HG03066 (cell line): ENCODE results near the gene HMCN2.
"Not testable (repeated sequence)": the region's sequence is repeated elsewhere in the genome, so short reads cannot be mapped to it uniquely, and the experiment has no call there.

ENCODE experiments used
- ATAC-seq: cut with Tn5 transposase; IDR thresholded peaks from one replicate; pipeline ENCODE4 v1.9.1; 2021; ENCODE audit warnings: low read depth; ENCODE audit not compliant: unreplicated experiment

Gene HMCN2

DNA sequence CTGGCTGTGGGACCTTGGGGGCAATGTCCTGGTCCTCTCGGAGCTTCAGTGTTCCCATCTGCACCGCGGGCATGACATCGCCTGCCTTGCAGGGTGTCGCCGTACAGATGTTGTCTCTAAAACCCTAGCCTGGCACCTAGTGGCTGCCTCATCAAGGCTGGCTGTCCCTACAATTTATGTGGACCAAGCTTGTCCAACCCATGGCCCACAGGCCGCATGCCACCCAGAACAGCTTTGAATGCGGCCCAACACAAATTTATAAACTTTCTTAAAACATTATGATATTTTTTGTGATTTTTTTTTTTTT is 160.9 kb downstream of the HMCN2 start:
- no peak for ATAC-seq

- ATAC-seq, result no peak
Observed at GRCh38 chr9:130426883-130427282, 161.3 kb downstream of the HMCN2 start.

DNA sequence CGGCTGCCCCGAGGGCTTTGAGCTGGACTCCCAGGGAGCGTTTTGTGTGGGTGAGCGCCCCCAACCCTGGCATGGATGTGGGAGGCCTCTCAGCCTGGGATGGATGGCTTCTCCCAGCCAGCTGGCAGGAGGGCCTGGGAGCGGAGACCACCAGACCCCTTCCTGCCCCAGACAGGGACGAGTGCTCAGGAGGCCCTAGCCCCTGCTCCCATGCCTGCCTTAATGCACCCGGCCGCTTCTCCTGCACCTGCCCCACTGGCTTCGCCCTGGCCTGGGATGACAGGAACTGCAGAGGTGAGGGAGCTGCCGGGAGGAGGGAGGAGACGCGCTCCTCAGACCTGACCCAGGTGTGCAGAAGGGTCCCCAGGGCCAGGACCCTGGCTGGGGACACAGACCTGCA is 161.8 kb downstream of the HMCN2 start:
- ATAC-seq, result no peak

GRCh38 chr9:130428086-130428665 is 162.6 kb downstream of the HMCN2 start:
- no peak for ATAC-seq

- ATAC-seq, result no peak
Observed at GRCh38 chr9:130429381-130429780, 163.8 kb downstream of the HMCN2 start.

GRCh38 chr9:130429831-130430230 is 164.3 kb downstream of the HMCN2 start:
- ATAC-seq, result no peak

DNA sequence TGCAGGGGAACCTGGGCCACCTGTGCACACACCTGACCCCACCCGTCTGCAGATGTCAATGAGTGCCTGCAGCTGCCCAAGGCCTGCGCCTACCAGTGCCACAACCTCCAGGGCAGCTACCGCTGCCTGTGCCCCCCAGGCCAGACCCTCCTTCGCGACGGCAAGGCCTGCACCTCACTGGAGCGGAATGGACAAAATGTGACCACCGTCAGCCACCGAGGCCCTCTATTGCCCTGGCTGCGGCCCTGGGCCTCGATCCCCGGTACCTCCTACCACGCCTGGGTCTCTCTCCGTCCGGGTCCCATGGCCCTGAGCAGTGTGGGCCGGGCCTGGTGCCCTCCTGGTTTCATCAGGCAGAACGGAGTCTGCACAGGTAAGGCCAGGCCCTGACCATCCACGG is 164.7 kb downstream of the HMCN2 start:
- no peak for ATAC-seq

DNA sequence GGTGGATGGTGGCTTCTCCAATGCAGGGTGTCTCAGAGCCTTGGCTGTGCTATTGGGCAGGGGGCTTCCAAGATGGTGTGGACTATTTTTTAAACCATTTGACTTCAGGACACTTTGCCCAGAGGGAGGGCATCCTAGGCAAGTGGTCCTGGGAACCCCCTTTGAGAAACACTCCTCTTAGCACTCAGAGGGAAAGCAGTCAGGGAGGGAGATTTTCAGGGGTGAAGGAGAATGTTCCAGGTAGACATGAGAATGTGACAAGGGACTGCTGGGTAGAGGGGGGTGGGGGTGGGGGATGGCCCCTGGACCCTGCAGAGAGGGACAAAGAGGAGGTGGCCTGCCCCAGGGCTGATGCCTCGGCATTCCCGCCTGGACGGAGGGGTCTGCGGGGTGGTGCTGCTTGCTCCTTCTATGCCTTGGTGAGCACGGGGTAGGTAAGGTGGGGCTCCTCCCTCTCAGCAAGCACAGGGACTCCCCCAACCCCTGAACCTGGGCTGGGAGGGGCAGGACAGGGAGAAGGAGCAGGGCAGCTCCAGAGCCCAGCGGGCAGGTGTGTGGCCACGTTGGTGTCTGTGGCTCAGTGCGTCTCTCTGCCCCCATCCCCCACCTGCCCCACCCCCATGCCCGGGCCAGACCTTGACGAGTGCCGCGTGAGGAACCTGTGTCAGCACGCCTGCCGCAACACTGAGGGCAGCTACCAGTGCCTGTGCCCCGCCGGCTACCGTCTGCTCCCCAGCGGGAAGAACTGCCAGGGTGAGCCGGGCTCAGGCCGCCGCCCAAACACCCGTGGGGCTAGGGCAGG is 165.4 kb downstream of the HMCN2 start:
- ATAC-seq, result no peak

GRCh38 chr9:130431536-130432303 is 166.2 kb downstream of the HMCN2 start:
- ATAC-seq, result no peak

- no peak for ATAC-seq
Observed at GRCh38 chr9:130432362-130432761, 166.8 kb downstream of the HMCN2 start.

DNA sequence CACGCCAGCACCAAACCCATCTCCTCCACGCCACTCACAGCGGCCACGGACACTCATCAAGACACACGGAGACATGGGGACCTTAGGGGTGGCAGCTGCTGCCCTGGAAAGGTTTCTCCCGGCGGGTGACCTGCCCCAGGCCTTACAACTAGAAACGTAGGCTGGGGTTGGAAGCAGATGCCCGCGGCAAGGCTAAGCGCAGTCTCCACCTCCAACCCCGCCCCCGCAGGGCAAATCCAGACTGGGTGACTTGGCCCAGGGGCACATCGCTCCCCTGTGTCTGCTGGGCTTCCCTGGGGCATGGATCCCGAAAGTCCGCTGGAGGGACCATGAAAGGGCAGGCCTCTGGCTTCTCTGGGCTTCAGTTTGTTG is 167.2 kb downstream of the HMCN2 start:
- no peak for ATAC-seq

GRCh38 chr9:130433168-130433946 is 167.8 kb downstream of the HMCN2 start:
- no peak for ATAC-seq

DNA sequence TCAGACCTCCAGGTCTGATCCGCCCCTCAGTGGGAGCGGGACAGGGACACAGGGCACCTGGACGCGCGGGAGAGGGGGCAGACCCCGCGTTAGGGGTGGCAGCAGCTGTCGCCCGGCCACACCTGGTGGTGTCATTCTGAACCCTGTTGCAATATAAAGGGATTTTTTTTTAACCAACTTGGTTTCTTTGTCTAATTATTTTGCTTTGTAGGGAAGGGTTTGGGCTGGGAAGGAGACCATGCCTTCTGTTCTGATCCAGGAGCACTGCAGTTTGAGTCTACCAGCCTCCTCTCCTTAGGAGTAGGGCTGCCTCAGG is 168.3 kb downstream of the HMCN2 start:
- ATAC-seq, result no peak

- not testable (repeated sequence) for ATAC-seq
Observed at GRCh38 chr9:130434656-130435055, 169.1 kb downstream of the HMCN2 start.

GRCh38 chr9:130437011-130437789 is 171.6 kb downstream of the HMCN2 start:
- ATAC-seq, result no peak

DNA sequence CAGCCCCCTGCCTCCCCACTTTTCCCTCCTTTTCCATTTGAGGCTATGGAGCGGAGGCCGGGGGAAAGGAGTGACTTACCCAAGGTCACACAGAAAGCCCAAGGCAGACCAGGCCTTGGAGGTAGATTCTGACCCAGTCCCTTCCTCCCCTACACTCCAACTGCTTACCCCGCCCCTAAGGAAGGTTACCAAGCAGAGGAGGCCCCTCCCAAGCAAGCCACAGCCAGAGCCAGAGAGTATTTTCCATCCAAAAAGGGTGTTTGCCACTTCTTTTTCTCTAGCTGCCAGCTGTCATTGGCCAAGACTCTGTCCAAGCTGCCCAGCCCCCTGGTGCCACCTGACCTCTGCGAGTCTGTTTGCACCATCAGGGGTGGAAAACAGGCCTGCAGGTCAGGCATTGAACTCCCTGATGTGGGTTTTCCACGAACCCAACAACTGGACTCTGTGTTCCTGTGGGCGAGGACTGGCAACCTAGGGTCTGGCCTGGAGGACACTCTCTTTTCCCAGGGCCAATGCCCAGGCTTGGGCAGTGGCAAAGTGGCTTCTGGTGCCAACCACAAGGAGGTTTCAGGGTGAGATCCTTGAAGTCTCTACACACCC is 172.9 kb downstream of the HMCN2 start:
- no peak for ATAC-seq

DNA sequence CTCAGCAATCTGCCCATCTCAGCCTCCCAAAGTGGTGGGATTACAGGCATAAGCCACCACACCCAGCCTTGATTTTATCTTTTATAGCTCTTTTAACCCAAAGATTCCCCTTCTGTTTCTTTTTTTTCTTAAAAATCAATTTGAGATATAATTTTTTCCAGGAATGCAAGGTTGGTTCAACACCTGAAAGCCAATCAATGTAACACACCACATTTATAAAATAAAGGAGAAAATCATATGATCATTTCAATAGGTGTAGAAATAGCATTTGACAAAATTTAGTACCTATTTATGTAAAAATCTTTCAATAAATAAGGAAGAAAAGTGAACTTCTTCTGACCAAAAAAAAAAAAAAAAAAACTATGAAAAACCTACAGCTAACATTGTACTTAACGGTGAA is 175.5 kb downstream of the HMCN2 start:
- no peak for ATAC-seq

- no peak for ATAC-seq
Observed at GRCh38 chr9:130442746-130443455, 177.3 kb downstream of the HMCN2 start.

DNA sequence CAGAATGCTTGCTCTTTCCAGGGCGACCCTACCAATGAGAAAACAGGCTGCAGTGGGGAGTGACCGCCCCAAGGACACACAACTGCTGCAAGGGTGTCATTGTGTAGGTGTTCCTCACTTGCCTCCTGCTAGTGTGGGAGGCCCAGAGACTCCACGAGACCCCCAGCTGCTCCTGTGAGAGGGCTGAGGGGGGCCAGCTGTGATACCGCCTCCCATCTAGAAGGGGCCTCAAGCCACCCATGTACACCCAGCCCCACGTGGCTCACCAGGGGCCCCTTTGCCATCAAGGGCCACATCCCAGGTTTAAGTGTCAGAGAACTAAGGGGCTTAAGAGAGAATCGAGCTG is 177.9 kb downstream of the HMCN2 start:
- ATAC-seq, result no peak
